GM18517 (cell line): ENCODE data around the gene NCK1.
"Not testable (repeated sequence)": the region's sequence is repeated elsewhere in the genome, so short reads cannot be mapped to it uniquely, and the experiment has no call there.

ENCODE experiments used
- ATAC-seq: cut with Tn5 transposase; IDR thresholded peaks from one replicate; pipeline ENCODE4 v1.9.1; 2021; ENCODE audit warnings: mild to moderate bottlenecking, moderate library complexity; ENCODE audit not compliant: unreplicated experiment

The NCK1 gene

DNA sequence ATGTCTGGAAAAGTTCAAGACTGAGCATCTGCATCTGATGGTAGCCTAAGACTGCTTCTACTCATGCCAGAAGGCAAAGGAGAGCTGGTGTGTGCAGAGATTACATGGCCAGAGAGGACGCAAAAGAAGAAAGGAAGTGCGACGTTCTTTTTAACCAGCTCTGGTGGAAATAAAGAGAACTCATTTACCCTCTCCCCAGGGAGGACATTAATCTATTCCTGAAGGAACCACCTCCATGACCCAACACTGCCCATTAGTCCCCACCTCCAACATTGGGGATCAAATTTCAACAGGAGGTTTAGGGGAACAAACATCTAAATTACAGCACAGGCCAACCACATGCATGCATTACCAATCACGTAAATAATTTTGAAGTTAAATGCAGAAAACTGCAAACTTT lies 1.5 kb upstream of the NCK1 start:
- no peak for ATAC-seq

DNA sequence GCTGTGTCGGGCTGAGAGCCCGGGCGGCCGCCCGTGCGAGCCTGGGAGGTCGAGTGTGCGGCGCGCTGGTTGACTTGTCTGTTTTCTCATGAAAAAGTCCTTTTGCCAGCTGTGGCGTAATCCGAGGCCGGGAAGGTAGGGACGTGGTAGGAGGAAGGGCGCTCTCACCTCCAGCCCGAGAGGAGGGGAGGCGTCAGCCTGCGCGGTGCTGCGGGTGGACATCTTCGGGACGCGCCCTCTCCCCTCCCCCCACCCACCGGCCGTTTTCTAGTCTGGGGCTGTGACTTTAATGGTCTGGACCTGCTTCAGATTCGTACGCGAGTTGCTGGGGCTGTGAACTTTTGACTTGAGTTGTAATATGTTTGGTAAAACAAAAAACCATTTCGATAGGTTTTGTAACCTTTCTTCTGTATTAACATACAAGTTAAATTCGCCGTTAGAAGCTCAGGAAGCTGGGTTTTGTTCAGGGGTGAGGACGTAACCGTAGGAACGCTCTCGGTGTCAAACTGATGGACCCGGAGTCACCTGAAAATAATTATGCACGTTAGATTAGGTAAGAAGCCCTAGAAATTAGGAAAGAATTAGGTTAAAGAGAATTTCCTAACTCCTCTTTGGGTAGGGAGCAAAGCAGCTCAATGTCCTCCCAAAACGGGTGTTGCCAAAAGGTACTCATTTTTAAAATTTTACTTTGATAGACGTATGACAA lies 762 bp downstream of the NCK1 start:
- peak; percentile 5 for ATAC-seq

DNA sequence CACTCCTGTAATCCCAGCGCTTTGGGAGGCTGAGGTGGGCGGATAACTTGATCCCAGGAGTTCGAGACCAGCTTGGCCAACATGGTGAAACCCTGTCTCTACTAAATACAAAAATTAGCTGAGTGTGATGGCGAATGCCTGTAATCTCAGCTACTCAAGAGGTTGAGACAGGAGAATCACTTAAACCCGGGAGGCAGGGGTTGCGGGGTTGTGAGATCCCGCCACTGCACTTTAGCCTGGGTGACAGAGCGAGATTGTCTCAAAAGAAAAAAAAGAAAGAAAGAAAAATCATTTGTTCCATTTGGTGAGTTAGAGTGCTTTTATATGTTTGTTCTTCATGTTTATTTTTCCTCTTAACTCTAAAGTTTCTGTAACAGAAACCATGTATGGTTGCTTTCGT lies 7.3 kb downstream of the NCK1 start:
- no peak for ATAC-seq

DNA sequence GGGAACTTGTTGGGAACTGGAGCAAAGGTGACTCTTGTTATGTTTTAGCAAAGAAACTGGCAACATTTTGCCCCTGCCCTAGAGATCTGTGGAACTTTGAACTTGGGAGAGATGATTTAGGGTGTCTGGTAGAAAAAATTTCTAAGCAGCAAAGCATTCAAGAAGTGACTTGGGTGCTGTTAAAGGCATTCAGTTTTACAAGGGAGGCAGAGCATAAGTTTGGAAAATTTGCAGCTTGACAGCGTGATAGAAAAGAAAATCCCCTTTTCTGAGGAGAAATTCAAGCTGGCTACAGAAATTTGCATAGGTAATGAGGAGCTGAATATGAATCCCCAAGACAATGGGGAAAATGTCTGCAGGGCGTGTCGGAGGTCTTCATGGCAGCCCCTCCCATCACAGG lies 10.2 kb downstream of the NCK1 start:
- not testable (repeated sequence) for ATAC-seq

DNA sequence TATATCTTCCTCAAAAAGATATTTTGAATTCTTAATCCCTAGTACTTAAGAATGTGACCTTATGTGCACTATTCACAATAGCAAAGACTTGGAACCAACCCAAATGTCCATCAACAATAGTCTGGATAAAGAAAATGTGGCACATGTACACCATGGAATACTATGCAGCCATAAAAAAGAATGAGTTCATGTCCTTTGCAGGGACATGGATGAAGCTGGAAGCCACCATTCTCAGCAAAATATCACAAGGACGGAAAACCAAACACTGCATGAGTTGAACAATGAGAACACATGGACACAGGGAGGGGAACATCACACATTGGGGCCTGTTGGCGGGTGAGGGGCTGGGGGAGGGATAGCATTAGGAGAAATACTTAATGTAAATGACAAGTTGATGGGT lies 17.5 kb downstream of the NCK1 start:
- ATAC-seq = not testable (repeated sequence)

DNA sequence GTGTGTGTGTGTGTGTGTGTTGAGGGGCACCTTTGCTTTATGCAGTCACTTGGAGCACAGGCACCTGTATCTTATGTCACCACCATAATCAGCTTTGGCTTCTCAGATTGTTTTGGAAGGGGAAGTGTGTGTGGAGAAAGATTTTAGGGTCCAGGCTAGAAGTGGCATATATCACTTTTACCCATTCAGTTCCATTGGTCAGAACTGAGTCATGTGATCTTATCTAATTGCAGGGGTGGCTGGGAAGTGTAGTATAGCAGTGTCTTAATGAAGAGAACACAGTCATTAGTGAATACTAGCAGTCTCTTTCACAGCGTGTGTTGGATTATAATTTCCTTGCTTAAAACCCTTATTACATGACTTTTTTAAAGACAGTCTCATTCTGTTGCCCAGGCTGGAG lies 20.6 kb downstream of the NCK1 start:
- ATAC-seq = no peak

DNA sequence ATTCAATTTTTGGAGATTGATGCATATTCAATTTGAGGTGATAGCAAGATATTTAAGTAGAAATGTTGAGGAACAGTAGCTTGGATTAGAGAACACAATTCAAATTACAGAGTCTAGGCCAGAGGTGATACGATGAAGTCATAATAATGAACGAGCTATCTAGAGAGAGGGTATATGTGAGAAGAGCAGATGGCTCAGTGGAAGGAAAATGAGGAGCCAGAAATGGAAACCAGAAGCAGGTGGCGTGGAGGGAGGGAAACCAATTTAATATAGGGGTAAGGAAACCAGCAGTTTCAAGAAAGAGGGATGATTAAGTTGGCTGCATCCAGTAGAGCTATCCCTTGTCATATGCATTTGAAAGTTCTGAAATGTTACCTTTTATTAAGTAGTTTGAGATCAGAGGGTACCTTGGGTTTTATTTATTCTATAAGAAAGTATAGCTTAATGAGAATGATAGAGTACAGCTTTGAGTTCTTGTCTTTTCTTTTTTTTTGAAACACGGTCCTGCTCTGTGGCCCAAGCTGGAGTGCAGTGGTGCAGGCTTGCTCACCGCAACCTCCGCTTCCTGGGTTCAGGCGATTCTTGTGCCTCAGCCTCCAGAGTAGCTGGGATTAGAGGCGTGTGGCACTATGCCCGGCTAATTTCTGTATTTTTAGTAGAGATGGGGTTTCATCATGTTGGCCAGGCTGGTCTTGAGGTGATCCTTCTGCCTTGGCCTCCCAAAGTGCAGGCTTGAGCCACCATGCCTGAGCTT lies 22.1 kb downstream of the NCK1 start:
- ATAC-seq = no peak

DNA sequence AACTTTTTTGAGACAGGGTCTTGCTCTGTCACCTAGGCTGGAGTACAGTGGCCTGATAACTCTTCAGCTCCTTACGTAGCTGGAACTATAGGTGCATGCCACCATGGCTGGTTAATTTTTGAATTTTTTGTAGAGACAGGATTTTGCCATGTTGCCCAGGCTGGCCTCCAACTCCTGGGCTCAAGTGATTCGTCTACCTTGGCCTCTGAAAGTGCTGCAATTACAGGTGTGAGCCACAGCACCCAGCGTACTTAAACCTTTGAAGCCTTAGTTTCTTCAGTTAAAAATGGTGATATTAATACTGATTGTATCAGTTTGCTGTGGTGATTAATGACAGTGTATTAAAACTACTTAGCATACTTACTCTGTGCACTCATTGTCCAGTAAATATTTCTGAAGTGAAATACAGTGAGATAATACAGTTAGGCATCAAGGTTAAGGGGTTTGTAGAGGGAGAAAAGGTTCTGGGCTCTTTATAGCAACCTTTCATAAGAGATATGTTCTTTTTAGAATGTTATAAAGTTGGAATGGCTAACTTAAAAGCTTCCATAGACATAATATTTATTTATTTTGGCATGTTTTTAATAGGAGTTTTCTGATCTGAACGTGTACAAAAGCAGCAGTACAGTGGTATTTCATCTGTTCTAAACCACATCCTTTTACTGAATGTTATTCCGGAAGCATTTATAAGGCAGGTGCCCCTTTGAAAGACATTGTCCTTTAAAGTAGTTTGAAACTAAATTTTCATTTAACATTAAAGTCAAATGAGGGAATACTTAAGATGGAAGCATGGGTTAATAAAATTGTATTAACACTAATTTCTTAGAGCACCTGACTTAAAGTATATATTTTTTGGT lies 23.6 kb downstream of the NCK1 start:
- no peak for ATAC-seq

DNA sequence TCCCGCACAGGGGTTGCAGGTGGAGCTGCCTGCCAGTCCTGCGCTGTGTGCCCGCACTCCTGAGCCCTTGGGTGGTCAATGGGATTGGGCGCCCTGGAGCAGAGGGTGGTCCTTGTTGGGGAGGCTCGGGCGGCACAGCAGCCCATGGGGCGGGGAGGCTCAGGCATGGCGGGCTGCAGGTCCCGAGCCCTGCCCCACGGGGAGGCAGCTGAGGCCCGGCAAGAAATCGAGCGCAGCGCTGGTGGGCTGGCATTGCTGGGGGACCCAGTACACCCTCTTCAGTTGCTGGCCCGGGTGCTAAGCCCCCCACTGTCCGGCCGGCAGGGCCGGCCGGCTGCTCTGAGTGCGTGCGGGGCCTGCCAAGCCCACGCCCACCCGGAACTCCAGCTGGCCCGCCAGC lies 27.9 kb downstream of the NCK1 start:
- ATAC-seq = no peak

DNA sequence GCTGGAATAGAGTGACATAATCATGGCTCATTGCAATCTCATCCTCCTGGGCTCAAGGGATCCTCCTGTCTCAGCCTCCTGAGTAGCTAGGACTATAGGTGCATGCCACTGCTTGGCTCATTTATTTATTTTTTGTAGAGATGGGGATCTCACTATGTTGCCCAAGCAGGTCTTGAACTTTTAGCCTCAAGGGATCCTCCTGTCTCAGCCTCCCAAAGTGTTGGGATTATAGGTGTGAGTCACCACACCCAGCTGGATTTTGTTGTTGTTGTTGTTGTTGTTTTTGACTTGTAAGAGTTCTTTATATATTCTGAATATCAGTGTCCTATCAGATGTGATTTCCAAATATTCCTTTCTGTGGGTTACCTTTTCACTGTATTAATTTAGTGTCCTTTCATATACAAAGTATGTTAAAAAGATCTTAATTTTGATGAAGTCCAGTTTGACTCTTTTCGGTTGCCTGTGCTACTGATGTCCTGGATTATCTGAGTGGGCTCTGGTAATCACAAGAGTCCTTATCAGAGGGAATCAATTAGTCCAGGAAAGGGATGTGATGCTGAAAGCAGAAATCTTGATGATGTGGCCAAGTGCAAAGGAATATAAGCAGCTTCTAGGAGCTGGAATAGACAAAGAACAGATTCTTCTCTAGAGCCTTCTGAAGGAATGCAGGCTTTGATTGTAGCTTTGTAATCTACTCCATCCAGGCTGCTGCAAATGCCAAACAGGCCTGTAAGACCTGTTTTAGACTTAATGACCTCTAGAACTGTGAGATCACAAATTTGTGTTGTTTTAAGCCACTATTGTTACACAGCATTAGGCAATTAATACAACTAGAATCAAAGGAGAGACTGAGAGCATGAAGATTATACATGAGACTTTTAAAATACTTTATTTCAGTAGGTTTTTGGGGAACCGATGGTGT lies 30.2 kb downstream of the NCK1 start:
- no peak for ATAC-seq

DNA sequence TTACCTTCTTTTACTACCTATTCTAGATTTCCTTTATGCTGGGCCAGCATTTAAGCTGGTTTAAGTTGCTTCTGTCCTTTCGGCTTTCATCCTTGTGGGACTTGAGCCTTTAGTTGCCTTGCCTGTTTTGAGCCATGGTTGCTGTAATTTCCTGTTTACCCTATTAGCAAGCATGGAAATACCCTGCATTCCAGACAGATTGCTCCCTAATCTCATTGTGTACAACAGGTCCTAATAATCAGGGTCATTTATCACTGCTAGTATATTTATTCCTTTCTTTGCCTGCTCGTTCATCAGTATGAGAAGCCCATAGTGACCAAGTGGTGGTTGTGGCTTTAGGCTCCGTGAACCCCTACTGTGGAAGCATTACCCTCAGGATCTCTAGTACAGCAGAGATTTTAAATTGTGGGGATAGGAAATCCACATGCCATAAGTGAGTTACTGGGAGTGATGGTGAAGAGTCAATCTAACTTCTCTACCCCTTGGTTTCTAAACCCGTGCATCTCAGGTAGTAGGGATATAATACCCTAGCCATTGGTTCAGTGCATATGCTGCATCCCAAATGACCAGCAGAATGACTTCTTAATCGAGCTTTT lies 31.9 kb downstream of the NCK1 start:
- no peak for ATAC-seq

DNA sequence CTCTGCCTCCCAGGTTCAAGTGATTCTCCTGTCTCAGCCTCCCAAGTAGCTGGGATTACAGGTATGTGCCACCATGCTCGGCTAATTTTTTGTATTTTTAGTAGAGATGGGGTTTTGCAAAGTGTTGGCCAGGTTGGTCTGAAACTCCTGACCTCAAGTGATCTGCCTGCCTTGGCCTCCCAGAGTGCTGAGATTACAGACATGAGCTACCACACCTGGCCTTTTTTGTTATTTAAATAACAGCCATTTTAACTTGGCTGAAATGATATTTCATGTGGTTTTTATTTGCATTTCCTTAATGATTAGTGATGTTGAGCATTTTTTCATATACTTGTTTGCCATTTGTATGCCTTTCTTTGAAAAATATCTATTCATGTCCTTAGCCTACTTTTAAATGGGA lies 35.2 kb downstream of the NCK1 start:
- not testable (repeated sequence) for ATAC-seq

DNA sequence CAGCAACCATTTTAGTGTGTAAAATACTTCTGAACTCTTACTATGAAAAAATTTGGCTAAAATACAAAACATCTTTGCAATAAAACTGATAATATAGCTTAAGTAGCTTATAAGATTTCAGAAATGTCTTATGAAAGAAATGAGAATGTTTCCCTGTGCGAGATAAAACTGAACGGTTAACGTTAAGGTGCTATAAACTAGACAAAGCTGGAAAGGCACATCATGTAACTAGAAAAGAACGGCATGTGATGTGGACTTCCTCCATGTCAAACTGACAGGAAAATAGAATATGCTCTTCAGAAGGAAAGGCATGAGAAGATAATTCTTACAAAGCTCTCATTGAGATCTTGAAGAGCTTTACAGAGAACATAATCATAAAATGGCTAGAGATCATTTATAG lies 36.5 kb downstream of the NCK1 start:
- ATAC-seq = no peak

DNA sequence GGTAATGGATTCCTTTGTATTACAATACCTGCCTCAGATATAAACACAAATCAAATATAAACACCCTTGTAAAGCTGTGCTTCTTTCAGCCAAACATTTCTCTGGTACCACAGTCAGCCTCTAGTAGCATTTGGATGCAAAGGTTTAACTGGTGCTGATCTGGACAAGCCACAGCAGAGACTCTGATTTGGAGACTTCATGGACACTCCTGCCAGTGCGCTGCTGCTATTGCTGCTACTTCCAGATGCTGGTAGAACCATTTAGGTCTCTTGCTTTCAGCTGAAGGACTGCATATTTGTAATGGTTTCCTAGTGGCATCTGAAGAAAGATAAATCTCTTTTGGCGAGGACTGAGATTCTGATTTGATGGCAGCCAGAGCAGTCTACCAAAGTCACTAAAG lies 36.9 kb downstream of the NCK1 start:
- ATAC-seq = no peak

DNA sequence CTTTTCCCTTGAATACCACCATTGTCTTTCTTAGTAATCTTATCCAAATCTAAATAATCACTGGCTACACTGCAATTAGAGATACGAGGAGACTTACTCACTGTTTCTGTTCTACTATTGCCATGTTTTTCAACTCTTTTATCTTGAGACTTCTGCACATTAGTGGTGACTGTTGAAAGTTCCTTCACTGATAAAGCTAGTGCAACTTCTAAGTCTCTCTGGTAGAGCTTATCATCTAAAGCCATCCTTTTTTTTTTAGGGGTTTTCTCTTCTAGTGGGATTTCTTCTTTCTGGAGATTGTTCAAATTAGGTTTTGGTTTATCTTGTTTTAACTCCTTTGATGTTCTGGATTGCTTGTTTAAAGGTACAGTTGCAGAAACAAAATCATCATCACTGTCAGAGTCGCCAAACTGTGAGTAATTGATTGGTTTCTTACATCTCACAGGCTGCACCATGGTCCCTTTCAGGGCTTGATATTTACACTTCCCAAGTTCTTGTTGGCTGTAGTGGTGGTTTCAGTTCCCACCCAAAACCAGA lies 37.7 kb downstream of the NCK1 start:
- no peak for ATAC-seq

DNA sequence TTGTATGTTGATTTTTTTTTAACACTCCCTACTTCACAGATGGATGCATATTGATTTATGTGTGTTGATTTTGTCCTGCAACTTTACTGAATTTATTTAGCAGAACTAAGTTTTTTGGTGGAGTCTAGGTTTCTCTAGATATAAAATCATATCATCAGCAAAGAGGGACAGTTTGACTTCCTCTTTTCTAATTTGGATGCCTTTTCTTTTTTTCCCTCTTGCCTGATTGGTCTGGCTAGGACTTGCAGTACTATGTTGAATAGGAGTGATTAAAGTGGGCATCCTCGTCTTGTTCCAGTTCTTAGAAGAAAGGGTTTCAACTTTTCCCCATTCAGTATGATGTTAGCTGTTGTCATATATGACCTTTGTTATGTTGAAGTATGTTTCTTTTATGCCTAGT lies 38.7 kb downstream of the NCK1 start:
- ATAC-seq = not testable (repeated sequence)

DNA sequence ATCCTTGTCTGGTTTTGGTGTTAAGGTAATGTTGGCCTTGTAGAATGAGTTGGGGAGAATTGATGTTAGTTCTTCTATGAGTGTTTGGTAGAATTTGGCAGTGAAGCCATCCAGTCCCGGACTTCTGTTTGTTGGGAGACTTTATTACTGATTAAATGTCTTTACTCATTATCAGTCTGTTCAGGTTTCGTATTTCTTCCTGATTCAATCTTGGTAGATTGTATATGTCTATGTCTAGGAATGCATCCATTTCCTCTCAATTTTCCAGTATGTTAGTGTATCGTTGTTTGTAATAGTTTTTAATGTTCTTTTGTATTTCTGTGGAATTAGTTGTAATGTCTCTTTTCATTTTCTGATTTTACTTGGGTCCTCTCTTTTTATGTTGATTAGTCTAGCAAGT lies 39.4 kb downstream of the NCK1 start:
- ATAC-seq = no peak

DNA sequence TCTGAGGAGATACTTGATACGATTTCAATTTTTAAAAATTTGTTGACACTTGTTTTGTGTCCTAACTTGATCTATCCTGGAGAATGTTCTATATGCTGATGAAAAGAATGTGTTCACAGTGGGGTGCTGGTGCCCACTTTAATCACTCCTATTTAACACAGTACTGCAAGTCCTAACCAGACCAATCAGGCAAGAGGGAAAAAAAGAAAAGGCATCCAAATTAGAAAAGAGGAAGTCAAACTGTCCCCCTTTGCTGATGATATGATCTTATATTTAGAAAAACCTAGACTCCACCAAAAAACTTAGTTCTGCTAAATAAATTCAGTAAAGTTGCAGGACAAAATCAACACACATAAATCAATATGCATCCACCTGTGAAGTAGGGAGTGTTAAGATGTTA lies 40.5 kb downstream of the NCK1 start:
- ATAC-seq = not testable (repeated sequence)

DNA sequence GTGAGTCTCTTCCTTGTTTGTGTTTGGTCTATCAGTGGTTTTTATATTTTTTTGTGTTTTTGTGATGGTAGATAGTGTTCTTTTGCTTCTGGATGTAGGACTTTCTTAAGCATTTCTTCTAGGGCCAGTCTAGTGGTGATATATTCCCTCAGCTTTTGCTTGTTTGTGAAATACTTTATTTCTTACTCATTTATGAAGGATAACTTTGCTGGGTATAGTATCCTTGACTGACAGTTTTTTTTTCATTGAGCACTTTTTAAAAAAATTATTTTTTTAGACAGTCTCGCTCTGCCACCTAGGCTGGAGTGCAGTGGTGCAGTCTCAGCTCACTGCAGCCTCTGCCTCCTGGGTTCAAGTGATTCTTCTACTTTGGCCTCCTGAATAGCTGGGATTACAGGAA lies 41.9 kb downstream of the NCK1 start:
- no peak for ATAC-seq

DNA sequence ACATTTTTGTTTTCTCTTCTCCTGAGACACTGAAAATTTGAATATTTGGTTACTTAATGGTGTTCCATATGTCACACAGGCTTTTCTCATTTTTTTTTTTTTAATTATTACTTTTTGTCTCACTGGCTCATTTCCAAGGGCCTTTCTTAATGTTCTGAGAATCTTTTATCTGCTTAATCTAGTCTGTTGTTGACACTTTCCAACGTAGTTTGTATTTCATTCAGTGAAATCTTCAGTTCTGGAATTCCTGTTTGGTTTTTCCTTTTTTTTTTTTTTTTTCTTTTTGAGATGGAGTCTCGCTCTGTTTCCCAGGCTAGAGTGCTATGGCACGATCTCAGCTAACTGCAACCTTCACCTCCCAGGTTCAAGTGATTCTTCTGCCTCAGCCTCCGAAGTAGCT lies 42.7 kb downstream of the NCK1 start:
- no peak for ATAC-seq
